ENCODE data around the gene PELI1. TPM values are rescaled to one million over a fixed set of nuclear protein-coding genes. Genes with fewer than 3 reads are reported as not detected.

The PELI1 gene
- total RNA-seq, 1 experiment from 2014 or later = 53.5 TPM

GRCh38 chr2:64128406-64128805 is 15.8 kb downstream of the PELI1 start:
- ChIA-PET CTCF (interaction anchor here (0.7 kb wide), 1 partner anchor 202 kb away, joined by 3 read pairs; no protein-coding TSS in a partner anchor), POLR2A (no interaction called here)
- no peaks in the 10 kb centered on the region for H3K27me3 Mint-ChIP-seq (ENCODE audit: low read depth)

GRCh38 chr2:64127119-64127518 is 17.1 kb downstream of the PELI1 start:
- ATAC-seq (no peak), DNase-seq (ENCODE audit: low spot score) (no peak)
- H3K36me3 Mint-ChIP-seq = peaks cover 11% of the 10 kb centered on the region
- no peak overlapping the region for H3K4me3 Mint-ChIP-seq
- peaks cover 50% of the 10 kb centered on the region for H3K4me1 Mint-ChIP-seq
- ChIA-PET CTCF (no interaction called here), POLR2A (no interaction called here)
- H3K27ac Mint-ChIP-seq = 0 out of 2 replicates have a peak overlapping the region, but pooled peaks have one; percentile 5
- H3K27me3 Mint-ChIP-seq (ENCODE audit: low read depth) = no peaks in the 10 kb centered on the region
- H3K9me3 Mint-ChIP-seq = peaks cover 12% of the 10 kb centered on the region
- TF ChIP-seq ZNF281 (CRISPR knock-in tag; IDR thresholded peaks at IDR 0.05) (no peak), ZNF671 (CRISPR knock-in tag; IDR thresholded peaks at IDR 0.05) (no peak), ARID4B (CRISPR knock-in tag; IDR thresholded peaks at IDR 0.05; ENCODE audit: borderline replicate concordance) (no peak), IRF2 (CRISPR knock-in tag; IDR thresholded peaks at IDR 0.05; ENCODE audit: borderline replicate concordance, low read depth) (no peak), HMGA2 (CRISPR knock-in tag; IDR thresholded peaks at IDR 0.05) (no peak), TP53 (CRISPR knock-in tag; IDR thresholded peaks at IDR 0.05) (no peak), ZMAT4 (CRISPR knock-in tag; IDR thresholded peaks at IDR 0.05) (no peak), SP1 (CRISPR knock-in tag; conservative IDR thresholded peaks at IDR 0.05) (no peak), NR3C1 (CRISPR knock-in tag; conservative IDR thresholded peaks at IDR 0.05; ENCODE audit: low read depth) (no peak), ZNF512 (CRISPR knock-in tag; IDR thresholded peaks at IDR 0.05; ENCODE audit: borderline replicate concordance) (no peak), TCF7 (CRISPR knock-in tag; IDR thresholded peaks at IDR 0.05; ENCODE audit: low read depth) (no peak)

More at GRCh38 chr2:64128406-64128805, 15.8 kb downstream of the PELI1 start:
- Mint-ChIP-seq H3K27ac (peak overlapping the region; percentile 91; the same call in 1 of the 2 replicates), H3K9me3 (peaks cover 12% of the 10 kb centered on the region), H3K4me1 (peaks cover 56% of the 10 kb centered on the region), H3K4me3 (peak overlapping the region; percentile 32; the same call in 1 of the 2 replicates), H3K36me3 (peaks cover 11% of the 10 kb centered on the region)
- no peak for ATAC-seq
- TF ChIP-seq ZBTB43 (CRISPR knock-in tag; IDR thresholded peaks at IDR 0.05) = no peak
- no peak for TF ChIP-seq ATF2 (CRISPR knock-in tag; IDR thresholded peaks at IDR 0.05; ENCODE audit: borderline replicate concordance, low read depth)
- TF ChIP-seq ETV6 (CRISPR knock-in tag; IDR thresholded peaks at IDR 0.05) = no peak
- TF ChIP-seq ATF6 (CRISPR knock-in tag; IDR thresholded peaks at IDR 0.05) = no peak
- no peak for DNase-seq (ENCODE audit: low spot score)

Measured in WTC11 (cell line).